Neural progenitor cell (in vitro differentiated cells): ENCODE data around the gene TIMP3.

ENCODE experiments used
- CTCF ChIP-seq: fragments of 200-600 bp; sonication (generic); IDR thresholded peaks from 2 replicates; pipeline ENCODE4 v1.5.1; 2017; ENCODE audit warnings: antibody characterized with exemption, mild to moderate bottlenecking
- EZH2 ChIP-seq: fragments of 200-600 bp; sonication (generic); IDR thresholded peaks from 2 replicates; pipeline ENCODE4 v1.6.1; 2017; ENCODE audit warnings: antibody characterized with exemption, mild to moderate bottlenecking, moderate library complexity

DNA sequence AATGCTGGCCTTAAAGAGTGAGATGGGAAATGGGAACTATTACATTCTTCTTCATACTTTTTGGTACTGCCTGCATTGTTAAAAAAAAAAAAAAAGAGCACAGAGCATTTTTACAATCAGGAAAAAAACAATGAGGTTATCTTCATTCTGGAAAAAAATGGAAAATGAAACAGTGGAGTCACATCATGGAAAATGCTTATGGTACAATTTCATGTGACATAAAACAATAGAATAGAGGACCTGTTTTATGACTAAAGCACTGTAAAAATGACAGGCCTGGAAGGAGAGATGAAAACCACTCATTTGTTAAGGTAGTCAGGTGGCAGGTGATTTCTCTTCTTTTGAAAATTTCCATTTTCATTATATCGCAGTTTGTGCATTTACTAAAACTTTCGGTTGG, 75.0 kb downstream of the TIMP3 start:
- no peak for TF ChIP-seq CTCF
- no peak for TF ChIP-seq EZH2
